GM08714 (cell line): Measurements from ENCODE around the gene ETFRF1.

Experiments used
- H3K4me3 ChIP-seq: fragments of 200-500 bp; sonication (Bioruptor generic); 2 replicates; pipeline ENCODE4 v1.5.1; 2014; ENCODE audit warnings: mild to moderate bottlenecking, low read length, inconsistent platforms
- ZNF274 ChIP-seq: IDR thresholded peaks from 2 replicates; pipeline ENCODE4 v1.6.1; 2012; ENCODE audit warnings: mild to moderate bottlenecking, low read depth, low read length

The ETFRF1 gene

DNA sequence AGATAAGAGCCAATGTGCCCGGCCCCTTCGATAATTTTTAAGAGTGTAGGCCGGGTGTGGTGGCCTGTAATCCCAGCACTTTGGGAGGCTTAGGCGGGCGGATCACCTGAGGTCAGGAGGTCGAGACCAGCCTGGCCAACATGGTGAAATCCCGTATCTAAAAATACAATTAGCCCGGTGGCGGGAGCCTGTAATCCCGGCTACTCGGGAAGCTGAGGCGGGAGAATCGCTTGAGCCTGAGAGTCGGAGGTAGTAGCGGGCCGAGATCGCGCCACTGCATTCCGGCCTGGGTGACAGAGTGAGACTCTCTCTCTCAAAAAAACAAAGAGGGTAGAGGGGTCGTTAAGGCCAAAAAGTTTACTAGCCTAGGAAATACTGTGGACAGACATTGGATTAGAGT is 53.1 kb downstream of the ETFRF1 start:
- TF ChIP-seq ZNF274 = no peak
- no peak overlapping the region for H3K4me3 ChIP-seq

DNA sequence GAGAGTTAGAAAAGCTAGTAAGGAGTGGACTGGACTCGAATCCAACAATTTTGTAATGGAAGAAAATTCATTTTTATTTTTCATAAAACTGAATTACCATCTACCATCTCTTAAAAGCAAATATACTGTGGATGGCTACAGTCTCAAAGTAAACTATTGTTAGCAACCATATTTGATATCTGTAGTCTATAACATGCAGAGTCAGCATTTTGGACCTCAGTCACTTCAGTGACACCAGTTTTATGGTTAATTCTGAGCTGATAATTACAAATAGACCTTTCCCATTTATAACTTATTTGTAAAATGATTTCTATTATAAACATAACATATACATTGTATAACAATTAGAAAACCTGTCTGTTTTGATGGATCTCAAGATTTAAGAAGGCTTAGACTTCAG is 53.7 kb downstream of the ETFRF1 start:
- TF ChIP-seq ZNF274 = no peak

DNA sequence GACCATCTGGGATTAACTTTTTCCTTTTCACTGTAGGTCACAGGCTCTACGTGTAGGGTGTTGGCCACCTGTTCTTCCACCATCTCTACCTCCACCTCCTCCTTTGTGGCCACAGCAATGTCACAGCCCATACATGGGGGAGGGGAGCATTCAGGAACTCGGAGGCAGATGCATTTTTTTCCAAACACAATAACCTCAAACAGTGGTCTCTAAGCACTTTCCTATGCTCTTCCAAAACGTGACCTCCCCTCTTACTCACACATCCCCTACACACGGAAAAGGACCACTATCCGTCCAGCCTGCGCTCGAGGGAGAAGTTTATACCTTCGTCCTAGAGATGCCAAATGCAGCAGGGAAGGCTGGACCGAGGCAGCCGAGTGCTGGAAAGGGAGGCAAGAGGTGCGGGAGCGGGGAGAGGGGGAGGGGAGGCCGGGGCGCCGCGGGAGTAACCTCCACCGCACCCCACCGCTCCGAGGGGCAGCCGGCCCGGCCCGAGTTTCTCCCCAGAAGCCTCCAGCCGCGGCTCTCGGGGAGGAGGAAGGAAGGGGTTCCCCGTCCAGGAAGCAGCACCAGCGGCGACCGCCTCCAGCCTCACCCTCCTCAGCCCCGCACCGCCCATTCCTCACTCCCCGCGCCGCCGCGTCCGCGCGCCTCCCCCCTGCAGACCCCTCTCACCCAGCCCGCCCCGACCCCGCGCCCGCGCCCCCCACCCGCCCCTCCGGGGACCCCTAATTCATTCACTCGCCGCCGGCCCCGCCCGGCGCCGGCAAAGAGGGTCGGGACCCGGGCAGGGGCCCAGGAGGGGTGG is 55.1 kb downstream of the ETFRF1 start:
- peak overlapping the region; percentile 83 for H3K4me3 ChIP-seq
- TF ChIP-seq ZNF274 = no peak

More for the DNA sequence above, 53.7 kb downstream of the ETFRF1 start:
- H3K4me3 ChIP-seq = no peak overlapping the region; the same call in 1 of the 2 replicates

DNA sequence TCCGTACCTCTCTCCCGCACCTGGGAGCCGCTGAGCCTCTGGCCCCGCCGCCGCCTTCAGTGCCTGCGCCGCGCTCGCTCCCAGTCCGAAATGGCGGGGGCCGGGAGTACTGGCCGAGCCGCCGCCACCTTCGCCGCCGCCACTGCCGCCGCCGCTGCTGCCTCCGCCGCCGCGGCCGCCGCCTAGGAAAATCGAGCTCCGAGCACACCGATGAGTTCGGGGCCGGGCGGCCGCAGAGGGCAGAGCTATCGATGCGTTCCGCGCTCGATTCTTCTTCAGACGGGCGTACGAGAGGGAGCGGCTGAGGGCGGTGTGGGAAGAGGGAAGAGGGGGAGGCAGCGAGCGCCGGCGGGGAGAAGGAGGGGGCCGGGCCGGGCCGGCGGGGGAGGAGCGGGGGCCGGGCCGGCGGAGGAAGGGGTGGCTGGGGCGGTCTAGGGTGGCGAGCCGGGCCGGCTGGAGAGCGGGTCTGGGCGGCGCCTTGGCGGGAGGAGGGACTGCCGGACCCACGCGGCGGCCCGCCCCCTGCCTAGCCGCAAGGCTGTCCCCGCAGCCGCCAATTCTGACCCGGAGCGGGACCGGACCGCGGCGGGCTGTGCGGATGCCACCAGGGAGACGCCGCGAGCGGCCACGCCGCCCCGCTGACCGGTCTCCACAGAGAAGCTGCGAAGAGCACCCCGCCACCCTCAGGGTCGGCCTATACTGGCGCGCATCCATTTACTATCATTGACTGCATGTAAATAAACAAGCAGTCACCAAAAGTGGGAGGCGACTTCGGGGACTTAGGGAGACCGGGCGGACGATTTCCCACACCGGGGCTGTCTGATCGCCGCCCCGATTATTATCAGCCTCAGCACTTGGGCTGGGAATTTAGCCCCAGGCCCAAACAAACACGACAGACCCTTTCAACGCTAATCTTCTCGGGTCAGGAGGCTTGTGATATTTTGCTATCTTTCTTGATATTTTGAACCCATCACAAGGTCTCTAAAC is 56.0 kb downstream of the ETFRF1 start, which contains the start of gene KRAS:
TSS of gene KRAS (minus strand) at position 186 of the 987 bp plus-strand sequence.
- peak within 1 kb of the TSS; percentile 83 for H3K4me3 ChIP-seq
- TF ChIP-seq ZNF274 = no peak

DNA sequence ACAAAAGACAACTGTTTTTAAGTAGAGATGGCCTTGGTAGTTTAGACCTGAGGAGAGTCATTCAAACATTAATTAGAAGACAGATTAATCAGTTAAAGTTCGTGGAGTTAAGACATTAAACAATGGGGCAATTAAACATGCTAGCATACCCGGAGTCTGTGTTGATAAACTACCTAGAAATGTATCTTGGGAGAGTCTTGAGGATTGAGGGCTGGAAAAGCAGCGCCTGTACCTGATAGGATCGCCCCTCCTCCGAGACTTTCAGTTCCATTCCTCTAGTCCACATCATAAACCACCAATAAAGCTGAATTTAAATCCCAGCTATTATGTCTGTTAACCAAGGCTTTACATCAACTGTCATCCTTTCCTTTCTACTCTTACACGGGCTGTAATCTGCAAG is 56.7 kb downstream of the ETFRF1 start:
- TF ChIP-seq ZNF274 = no peak
- no peak overlapping the region; the same call in 1 of the 2 replicates for H3K4me3 ChIP-seq

DNA sequence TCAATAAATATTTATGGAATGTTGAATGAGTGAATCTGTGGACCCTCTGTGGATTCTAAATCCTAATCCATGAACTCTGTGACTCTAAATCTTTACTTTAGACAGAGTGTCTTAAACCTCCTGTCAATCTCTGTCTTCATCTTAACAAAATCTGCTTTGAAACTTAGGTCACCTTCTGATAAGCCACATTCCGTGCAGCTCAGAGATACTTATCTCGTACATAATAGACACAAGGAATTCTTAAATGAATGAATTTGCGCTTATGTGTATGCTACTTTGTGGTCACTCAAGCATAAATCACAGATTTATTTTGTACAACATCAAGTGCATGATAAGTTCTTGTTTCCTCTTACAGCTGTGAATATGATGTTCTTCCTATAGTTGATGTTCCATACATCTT is 57.9 kb downstream of the ETFRF1 start:
- TF ChIP-seq ZNF274 = no peak
- no peak overlapping the region for H3K4me3 ChIP-seq

DNA sequence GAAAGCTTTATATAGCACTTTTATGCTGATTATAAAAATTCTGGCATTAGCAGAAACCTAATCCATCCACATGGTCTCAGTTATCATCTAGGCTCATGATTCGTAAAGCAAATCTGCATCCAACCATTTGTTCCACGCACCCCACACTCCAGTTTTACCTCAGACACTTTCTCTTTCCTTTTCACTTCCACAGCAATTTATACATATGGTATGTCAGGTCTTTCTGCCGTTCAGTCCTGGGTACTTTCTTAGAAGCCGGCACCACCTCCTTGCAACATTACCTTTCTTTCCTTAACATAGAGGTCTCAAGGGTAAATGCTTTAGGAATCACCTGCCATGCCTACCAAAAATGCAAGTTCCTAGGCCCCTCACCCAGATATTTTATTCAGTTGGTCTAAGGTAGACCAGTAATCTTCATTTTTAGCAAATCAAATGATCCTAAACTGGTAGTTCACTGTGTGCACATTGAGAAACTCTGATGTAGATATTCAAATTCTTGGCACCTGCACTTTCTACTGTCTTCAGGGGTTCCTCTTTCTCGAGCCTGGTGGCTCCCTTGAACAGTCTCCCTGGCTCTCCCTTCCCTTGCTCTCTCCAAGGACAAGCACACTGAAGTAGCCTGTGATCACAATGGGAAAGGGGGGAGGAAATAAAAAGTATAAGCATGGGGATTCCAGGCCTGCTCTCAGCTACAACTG is 58.5 kb downstream of the ETFRF1 start:
- H3K4me3 ChIP-seq = no peak overlapping the region
- TF ChIP-seq ZNF274 = no peak

DNA sequence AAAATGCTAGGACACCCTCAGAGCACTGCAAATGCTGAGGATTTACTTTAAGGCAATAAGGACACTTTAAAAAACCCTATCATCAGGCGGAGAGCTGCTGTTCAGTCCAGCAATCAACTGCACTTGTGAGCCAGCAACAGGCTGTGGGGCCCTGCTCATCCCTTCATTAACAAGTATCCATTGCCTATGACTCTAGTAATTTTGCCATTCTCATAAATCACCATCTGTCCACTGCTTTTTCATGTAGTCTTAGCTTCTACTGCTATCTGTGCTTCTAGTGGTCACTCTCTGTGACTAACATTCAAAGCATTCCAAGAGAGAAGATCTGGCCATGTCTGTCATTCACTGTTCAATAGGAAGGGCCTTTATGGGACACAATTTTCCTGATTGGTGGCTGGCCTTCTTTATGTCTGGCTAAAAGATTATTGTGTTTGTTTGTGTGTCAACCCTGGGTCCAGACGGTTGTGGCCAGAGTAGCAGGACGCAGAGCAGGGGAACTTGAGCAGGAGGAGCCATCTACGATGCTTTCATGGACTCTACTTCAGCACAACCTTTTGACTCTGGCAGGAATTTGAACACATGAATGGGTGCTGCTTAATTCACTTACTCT is 59.3 kb downstream of the ETFRF1 start:
- H3K4me3 ChIP-seq = no peak overlapping the region
- no peak for TF ChIP-seq ZNF274
